ENCODE data around the gene CLOCK.
A peak's percentile ranks its signal among the peaks of the same experiment; 100 is the strongest.

Gene CLOCK

DNA sequence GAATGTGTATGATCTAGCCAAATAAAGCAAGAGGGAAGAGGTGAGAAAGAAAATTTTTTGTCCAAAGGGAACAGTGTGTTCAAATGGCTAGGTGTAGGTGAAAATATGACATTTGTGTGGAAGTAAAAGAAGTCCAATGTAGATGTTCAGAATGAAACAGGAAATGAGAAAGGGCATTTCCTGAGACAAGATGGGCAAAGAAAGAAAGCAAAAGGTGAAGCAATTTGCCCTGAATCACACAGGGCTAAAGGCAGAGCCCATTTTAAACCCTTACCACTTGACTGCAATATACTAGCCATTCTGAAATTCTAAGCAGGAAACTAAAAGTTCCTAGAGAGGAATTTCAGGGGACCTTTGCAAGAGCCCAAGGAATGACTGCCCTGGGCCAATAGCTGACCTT, 36.0 kb downstream of the CLOCK start:
- Histone ChIP-seq H3K18ac (ENCODE audit: low read length) (no peak overlapping the region), H2AFZ (ENCODE audit: insufficient read depth, low read length, poor library complexity) (no peak overlapping the region), H3K4ac (ENCODE audit: low read depth, low read length) (no peak overlapping the region), H3K23ac (ENCODE audit: low read length) (no peak overlapping the region), H2BK12ac (ENCODE audit: low read length) (no peak overlapping the region), H4K8ac (ENCODE audit: low read depth, low read length) (no peak overlapping the region), H3K27ac (ENCODE audit: low read depth, low read length) (no peak overlapping the region), H3K4me3 (ENCODE audit: low read depth, low read length) (no peak overlapping the region), H3K4me2 (ENCODE audit: low read length) (no peak overlapping the region), H2AK5ac (ENCODE audit: low read length) (no peak overlapping the region), H3K4me1 (ENCODE audit: control insufficient read depth in 1 of 2, insufficient read depth in 2 of 2, low read length in 2 of 2) (no peaks in the 10 kb centered on the region), H3K9me3 (ENCODE audit: insufficient read depth, low read depth, low read length) (no peaks in the 10 kb centered on the region), H4K12ac (ENCODE audit: low read depth, low read length) (no peak overlapping the region), H3K9ac (ENCODE audit: low read length) (no peak overlapping the region), H2BK120ac (ENCODE audit: insufficient read depth, low read length, poor library complexity) (no peak overlapping the region), H4K91ac (ENCODE audit: low read depth, low read length) (no peak overlapping the region), H3K79me2 (ENCODE audit: control insufficient read depth, insufficient read depth, low read length, poor library complexity) (no peaks in the 10 kb centered on the region), H3K36me3 (ENCODE audit: control insufficient read depth in 1 of 2, insufficient read depth in 2 of 2, low read length in 2 of 2) (peaks cover 0 to 2% of the 10 kb centered on the region in 2 experiments), H3K79me1 (ENCODE audit: low read length) (no peaks in the 10 kb centered on the region), H3K27me3 (ENCODE audit: insufficient read depth, low read length) (no peaks in the 10 kb centered on the region), H3K14ac (ENCODE audit: low read length) (no peak overlapping the region), H2BK5ac (ENCODE audit: low read depth, low read length, poor library complexity) (no peak overlapping the region)
- DNase-seq, result no peak

DNA sequence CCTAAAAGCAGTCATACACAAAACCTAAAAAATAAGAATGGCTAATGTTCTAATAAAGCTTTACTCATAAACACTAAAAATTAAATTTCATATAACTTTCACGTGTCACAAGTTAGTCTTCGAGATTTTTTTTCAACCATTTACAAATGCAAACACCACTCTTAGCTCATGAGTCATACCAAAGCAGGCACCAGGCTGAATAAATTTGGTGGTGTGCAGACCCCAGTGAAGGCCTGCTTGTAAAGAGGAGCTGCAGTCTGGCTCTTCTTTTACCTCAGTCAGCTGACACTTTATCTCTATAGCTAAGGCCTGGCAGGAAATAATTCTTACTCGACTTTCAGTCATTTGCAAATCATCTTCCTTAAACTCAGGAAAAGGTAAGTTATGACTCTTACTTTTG, 37.4 kb downstream of the CLOCK start:
- H3K36me3 ChIP-seq (ENCODE audit: control insufficient read depth in 1 of 2, insufficient read depth in 2 of 2, low read length in 2 of 2), result peaks cover 0 to 4% of the 10 kb centered on the region in 2 experiments
- H3K79me1 ChIP-seq (ENCODE audit: low read length), result no peaks in the 10 kb centered on the region
- no peak overlapping the region for H3K18ac ChIP-seq (ENCODE audit: low read length)
- H3K27me3 ChIP-seq (ENCODE audit: insufficient read depth, low read length), result no peaks in the 10 kb centered on the region
- no peak overlapping the region for H4K12ac ChIP-seq (ENCODE audit: low read depth, low read length)
- no peak for DNase-seq
- H3K9me3 ChIP-seq (ENCODE audit: insufficient read depth, low read depth, low read length), result no peaks in the 10 kb centered on the region
- H3K4me2 ChIP-seq (ENCODE audit: low read length), result no peak overlapping the region
- H3K4ac ChIP-seq (ENCODE audit: low read depth, low read length), result no peak overlapping the region
- H4K8ac ChIP-seq (ENCODE audit: low read depth, low read length), result no peak overlapping the region
- no peak overlapping the region for H3K4me3 ChIP-seq (ENCODE audit: low read depth, low read length)
- no peaks in the 10 kb centered on the region for H3K79me2 ChIP-seq (ENCODE audit: control insufficient read depth, insufficient read depth, low read length, poor library complexity)
- H2BK120ac ChIP-seq (ENCODE audit: insufficient read depth, low read length, poor library complexity), result no peak overlapping the region
- H3K4me1 ChIP-seq (ENCODE audit: control insufficient read depth in 1 of 2, insufficient read depth in 2 of 2, low read length in 2 of 2), result no peaks in the 10 kb centered on the region
- H3K27ac ChIP-seq (ENCODE audit: low read depth, low read length), result no peak overlapping the region
- no peak overlapping the region for H2BK5ac ChIP-seq (ENCODE audit: low read depth, low read length, poor library complexity)
- no peak overlapping the region for H4K91ac ChIP-seq (ENCODE audit: low read depth, low read length)
- no CpG with 5 or more reads among the region's 3 CpGs for WGBS (ENCODE audit: extremely low coverage, insufficient coverage, insufficient read length)
- no peak overlapping the region for H3K9ac ChIP-seq (ENCODE audit: low read length)
- no peak overlapping the region for H2AK5ac ChIP-seq (ENCODE audit: low read length)
- no peak overlapping the region for H3K14ac ChIP-seq (ENCODE audit: low read length)
- no peak overlapping the region for H3K23ac ChIP-seq (ENCODE audit: low read length)
- no peak overlapping the region for H2AFZ ChIP-seq (ENCODE audit: insufficient read depth, low read length, poor library complexity)
- no peak overlapping the region for H2BK12ac ChIP-seq (ENCODE audit: low read length)

DNA sequence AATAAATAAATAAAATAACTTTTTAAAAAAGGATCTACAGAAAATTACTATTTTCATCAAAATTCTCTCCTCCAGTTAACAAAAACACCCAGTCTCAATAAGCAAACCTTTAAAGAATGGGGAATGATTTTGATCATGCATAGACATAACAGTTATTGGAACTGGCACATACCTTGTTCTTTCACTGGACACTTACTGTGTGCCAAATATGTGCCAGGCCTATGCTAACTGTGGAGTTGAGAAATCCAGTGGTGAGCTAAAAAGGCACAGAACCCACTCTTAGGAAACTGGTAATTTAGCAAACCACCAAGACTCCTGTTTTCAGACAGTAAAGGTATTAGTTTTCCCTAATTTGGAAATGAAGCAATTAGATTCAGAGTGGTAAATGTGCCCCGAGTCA, 39.1 kb downstream of the CLOCK start:
- H2BK12ac ChIP-seq (ENCODE audit: low read length), result no peak overlapping the region
- H3K4ac ChIP-seq (ENCODE audit: low read depth, low read length), result no peak overlapping the region
- no peak overlapping the region for H2BK120ac ChIP-seq (ENCODE audit: insufficient read depth, low read length, poor library complexity)
- no peak overlapping the region for H3K4me3 ChIP-seq (ENCODE audit: low read depth, low read length)
- H3K14ac ChIP-seq (ENCODE audit: low read length), result no peak overlapping the region
- no peak overlapping the region for H3K4me2 ChIP-seq (ENCODE audit: low read length)
- no peak overlapping the region for H3K27ac ChIP-seq (ENCODE audit: low read depth, low read length)
- H3K18ac ChIP-seq (ENCODE audit: low read length), result no peak overlapping the region
- no peaks in the 10 kb centered on the region for H3K27me3 ChIP-seq (ENCODE audit: insufficient read depth, low read length)
- H3K9me3 ChIP-seq (ENCODE audit: insufficient read depth, low read depth, low read length), result no peaks in the 10 kb centered on the region
- no peak overlapping the region for H2AFZ ChIP-seq (ENCODE audit: insufficient read depth, low read length, poor library complexity)
- H3K4me1 ChIP-seq (ENCODE audit: control insufficient read depth in 1 of 2, insufficient read depth in 2 of 2, low read length in 2 of 2), result no peaks in the 10 kb centered on the region
- no peak overlapping the region for H4K12ac ChIP-seq (ENCODE audit: low read depth, low read length)
- H3K36me3 ChIP-seq (ENCODE audit: control insufficient read depth in 1 of 2, insufficient read depth in 2 of 2, low read length in 2 of 2), result peaks cover 0 to 4% of the 10 kb centered on the region in 2 experiments
- no peaks in the 10 kb centered on the region for H3K79me1 ChIP-seq (ENCODE audit: low read length)
- no peak overlapping the region for H4K8ac ChIP-seq (ENCODE audit: low read depth, low read length)
- H2BK5ac ChIP-seq (ENCODE audit: low read depth, low read length, poor library complexity), result no peak overlapping the region
- H2AK5ac ChIP-seq (ENCODE audit: low read length), result no peak overlapping the region
- no peaks in the 10 kb centered on the region for H3K79me2 ChIP-seq (ENCODE audit: control insufficient read depth, insufficient read depth, low read length, poor library complexity)
- no peak overlapping the region for H3K23ac ChIP-seq (ENCODE audit: low read length)
- WGBS (ENCODE audit: extremely low coverage, insufficient coverage, insufficient read length), result no CpG with 5 or more reads among the region's 1 CpG
- DNase-seq, result no peak
- no peak overlapping the region for H3K9ac ChIP-seq (ENCODE audit: low read length)
- H4K91ac ChIP-seq (ENCODE audit: low read depth, low read length), result no peak overlapping the region

GRCh38 chr4:55503169-55503568, 43.5 kb downstream of the CLOCK start:
- Histone ChIP-seq H4K8ac (ENCODE audit: low read depth, low read length) (no peak overlapping the region), H3K36me3 (ENCODE audit: control insufficient read depth in 1 of 2, insufficient read depth in 2 of 2, low read length in 2 of 2) (peaks cover 0 to 4% of the 10 kb centered on the region in 2 experiments), H3K14ac (ENCODE audit: low read length) (no peak overlapping the region), H3K23ac (ENCODE audit: low read length) (no peak overlapping the region), H3K4ac (ENCODE audit: low read depth, low read length) (no peak overlapping the region), H2AK5ac (ENCODE audit: low read length) (no peak overlapping the region), H2AFZ (ENCODE audit: insufficient read depth, low read length, poor library complexity) (no peak overlapping the region), H3K18ac (ENCODE audit: low read length) (no peak overlapping the region), H4K12ac (ENCODE audit: low read depth, low read length) (no peak overlapping the region), H2BK12ac (ENCODE audit: low read length) (no peak overlapping the region), H3K4me1 (ENCODE audit: control insufficient read depth in 1 of 2, insufficient read depth in 2 of 2, low read length in 2 of 2) (no peaks in the 10 kb centered on the region), H3K9me3 (ENCODE audit: insufficient read depth, low read depth, low read length) (no peaks in the 10 kb centered on the region), H3K4me2 (ENCODE audit: low read length) (no peak overlapping the region), H4K91ac (ENCODE audit: low read depth, low read length) (no peak overlapping the region), H3K4me3 (ENCODE audit: low read depth, low read length) (no peak overlapping the region), H3K27me3 (ENCODE audit: insufficient read depth, low read length) (no peaks in the 10 kb centered on the region), H3K79me1 (ENCODE audit: low read length) (no peaks in the 10 kb centered on the region), H3K9ac (ENCODE audit: low read length) (no peak overlapping the region), H2BK120ac (ENCODE audit: insufficient read depth, low read length, poor library complexity) (no peak overlapping the region), H3K79me2 (ENCODE audit: control insufficient read depth, insufficient read depth, low read length, poor library complexity) (no peaks in the 10 kb centered on the region), H2BK5ac (ENCODE audit: low read depth, low read length, poor library complexity) (no peak overlapping the region), H3K27ac (ENCODE audit: low read depth, low read length) (no peak overlapping the region)
- peak in 1 of 2 donors; percentile 51 for DNase-seq
- WGBS (ENCODE audit: extremely low coverage, insufficient coverage, insufficient read length), result no CpG with 5 or more reads among the region's 2 CpGs

Measured in trophoblast cell (in vitro differentiated cells and primary cell).